Fibroblast of peridontal ligament (primary cell): Measurements from ENCODE around the gene FLRT3.
A peak's percentile ranks its signal among the peaks of the same experiment; 100 is the strongest.

Experiments used
- DNase-seq: peaks from one replicate; pipeline ENCODE4 v3.0.0-alpha.2; 2010; ENCODE audit errors: extremely low read depth

Gene FLRT3

DNA sequence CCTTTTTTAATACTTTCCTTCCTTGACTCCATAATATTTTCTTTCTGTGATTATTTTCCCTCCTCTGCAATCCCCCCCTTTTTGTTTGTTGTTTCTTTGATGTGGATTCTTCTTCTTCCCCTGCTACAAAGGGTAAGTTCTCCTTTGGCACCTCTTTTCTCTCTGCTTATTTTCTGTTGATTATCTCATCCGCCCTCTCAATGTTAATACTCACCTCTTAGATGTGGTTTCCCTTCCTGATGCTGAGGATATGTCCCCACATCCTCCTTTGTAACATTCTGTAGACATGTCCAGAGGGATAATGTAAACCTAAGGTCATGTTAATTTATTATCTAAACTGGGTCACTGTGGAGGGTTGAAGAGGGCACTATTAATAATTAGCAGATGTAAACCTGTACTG lies 17.7 kb downstream of the FLRT3 start:
- DNase-seq = no peak

GRCh38 chr20:14313341-14314020 lies 23.9 kb downstream of the FLRT3 start:
- DNase-seq = peak; percentile 4

DNA sequence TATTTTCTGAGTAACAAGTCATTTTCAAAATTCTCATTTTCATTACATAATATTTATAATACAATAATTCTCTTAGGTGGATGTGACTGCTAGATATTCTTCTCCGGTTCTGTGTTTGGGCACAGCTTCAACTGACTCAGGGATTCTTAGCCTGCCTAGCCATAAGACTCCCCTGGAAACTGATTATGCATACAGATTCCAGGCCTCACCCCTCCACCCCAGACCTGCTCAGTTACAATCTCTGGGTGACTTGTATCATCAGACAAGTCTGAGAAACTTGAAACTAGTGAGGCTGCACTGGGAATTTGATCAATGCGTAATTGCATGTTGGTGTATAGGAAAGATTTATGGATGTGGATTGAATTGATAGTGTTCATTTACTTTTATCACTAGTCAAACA lies 25.4 kb downstream of the FLRT3 start:
- DNase-seq = no peak

DNA sequence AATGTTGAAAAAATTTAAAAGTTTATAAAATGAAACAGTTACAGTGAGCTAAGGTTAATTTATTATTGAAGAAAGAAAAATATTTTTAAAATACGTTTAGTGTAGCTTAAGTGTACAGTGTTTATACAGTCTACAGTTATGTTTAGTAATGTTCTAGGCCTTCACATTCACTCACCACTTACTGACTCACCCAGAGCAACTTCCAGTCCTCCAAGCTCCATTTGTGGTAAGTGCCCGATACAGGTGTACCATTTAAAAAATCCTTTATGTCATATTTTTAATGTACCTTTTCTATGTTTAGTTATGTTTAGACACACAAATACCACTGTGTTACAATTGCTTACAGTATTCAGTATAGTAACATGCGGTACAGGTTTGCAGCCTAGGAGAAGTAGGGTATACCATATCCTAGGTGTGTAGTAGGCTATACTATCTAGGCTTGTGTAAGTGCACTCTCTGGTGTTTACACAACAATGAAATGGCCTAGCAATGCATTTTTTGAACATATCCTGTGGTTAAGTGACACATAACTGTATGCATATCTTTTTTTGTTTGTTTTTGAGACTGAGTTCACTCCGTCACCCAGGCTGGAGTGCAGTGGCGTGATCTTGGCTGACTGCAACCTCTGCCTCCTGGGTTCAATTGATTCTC lies 26.3 kb downstream of the FLRT3 start:
- no peak for DNase-seq

- no peak for DNase-seq
Observed at GRCh38 chr20:14307956-14308355, 29.5 kb downstream of the FLRT3 start.

DNA sequence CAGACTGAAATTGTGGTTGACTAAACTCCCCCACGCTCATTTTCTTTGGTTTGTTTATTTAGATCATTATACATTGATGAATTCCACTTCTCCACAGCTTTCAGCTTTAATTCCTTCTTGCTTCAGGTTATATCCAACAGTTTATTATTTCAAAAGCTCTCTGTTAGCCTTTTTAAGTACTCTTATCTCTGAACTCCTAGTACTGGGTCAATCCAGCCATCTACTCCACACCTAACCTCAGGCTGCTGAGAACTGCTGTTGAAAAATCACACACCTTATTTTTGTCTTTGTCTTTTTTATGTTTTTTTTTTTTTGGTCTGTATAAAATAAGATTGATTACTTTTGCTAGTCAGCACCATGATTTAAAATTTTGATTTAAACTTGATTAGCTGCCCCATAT lies 32.9 kb downstream of the FLRT3 start:
- DNase-seq = no peak

DNA sequence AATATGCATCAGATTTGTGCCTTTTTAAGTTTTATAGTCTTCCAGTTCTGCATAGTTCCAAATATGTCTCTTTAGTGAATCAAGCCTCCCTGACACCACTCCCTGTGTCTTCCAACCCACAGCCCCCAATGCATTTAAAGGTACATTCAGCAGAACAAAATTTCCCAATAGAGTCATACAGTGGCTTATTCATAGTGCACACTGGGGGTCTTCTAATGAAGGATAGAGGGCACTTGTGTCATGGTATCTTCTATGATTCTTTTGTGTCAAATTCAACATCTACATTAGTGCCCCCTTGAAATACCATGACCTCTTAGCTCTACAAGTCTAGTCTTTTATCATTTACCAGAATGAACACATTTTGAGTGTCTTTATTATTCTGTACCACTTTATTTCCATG lies 33.8 kb downstream of the FLRT3 start:
- no peak for DNase-seq

DNA sequence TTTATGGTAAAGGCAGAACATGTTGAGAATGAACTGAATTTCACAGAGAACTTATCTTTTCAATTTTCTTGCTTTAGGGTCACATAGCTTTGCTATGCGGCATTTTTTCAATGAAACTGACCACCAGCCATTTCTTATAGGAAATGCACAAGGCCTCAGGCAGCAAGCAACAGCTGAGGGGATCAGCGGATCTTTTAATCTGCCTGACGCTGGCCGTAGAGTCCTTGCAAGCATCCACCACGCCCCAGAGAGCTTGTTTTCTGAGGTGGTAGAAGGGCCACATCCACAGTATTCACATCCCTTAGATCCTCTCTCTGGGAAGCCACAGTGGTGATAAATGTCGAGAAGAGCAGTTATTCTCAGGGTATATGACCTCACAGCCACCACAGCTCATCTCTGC lies 34.3 kb downstream of the FLRT3 start:
- no peak for DNase-seq

DNA sequence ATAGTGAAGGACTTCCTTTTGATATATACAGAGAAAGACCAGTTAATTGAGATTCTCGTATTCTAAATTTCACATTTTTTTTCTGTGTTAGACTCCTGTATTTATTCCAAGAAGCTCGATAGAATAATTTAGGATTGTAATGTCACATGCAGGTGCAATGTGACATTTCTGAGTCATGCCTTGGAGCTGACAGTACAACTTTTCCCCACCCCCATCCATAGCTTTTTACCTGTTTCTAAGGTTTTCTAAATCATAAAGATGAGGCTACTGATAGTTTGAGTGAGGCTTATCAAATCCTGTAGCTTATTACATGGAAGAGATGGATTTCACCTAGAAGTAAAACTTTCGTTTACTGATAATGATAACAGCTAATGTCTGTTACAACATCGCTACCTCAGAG lies 37.6 kb downstream of the FLRT3 start:
- DNase-seq = no peak

DNA sequence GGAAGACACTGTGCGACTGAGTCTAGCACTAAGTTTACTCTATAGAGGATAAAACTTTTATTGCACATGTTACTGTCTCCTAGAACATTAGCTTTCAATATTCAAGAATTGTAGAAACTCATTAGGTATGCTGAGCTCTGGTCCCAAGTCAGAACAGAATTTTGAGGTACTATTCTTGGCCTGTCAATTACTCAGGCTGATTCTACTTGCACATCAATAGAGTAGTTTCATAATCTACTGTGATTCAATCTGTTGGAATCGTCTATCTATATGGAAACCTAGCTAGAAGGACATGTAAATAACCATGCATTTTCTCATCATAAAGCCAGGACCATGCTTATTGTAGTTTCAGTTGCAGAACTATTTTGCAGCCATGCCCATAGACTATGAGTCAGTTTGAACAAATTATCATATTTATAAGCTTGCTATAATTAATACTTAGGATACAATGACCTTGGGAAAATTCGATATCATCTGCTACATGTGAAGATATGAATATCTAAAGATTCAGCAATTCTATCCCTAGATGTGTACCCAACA lies 41.6 kb downstream of the FLRT3 start:
- DNase-seq = no peak

DNA sequence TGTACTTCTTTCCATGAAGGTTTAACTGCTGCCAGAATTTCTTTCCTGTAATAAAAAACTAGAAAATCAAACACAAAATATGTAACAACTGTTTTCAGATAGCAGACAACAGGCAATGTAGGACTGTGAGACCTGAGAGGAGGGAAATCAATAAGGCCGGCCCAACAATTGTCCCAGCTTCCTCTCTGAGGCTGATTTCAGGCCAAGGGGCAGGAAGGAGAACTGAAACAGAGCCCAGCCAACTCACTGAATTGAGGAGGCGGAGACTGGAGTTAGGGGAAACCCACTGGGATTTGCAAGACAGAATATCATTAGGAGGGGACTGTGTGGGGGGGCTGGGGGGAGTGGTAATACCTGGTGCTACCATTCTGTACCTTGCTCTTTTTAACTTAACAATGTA lies 42.2 kb downstream of the FLRT3 start:
- no peak for DNase-seq

DNA sequence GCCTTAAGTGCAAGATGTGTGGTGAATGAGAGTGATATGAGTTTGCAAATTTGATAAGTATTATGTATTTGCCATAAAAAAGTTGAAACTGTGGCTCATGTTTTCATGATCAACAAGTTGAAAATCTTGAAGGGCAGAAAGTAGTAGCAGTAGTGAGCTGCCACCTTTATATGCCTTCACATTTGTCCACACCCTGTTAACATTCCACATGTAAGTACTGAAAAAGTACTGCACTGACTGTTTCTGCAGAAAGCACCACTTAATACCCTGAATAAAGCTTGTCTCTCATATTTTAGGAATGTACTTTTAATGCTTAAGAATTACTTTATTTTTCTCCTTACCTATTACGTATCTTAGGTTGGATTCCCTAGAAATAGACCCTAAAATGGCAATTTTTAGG lies 45.9 kb downstream of the FLRT3 start:
- DNase-seq = no peak

GRCh38 chr20:14288341-14289330 lies 48.8 kb downstream of the FLRT3 start:
- DNase-seq = peak; percentile 18

GRCh38 chr20:14284443-14284842 lies 53.0 kb downstream of the FLRT3 start:
- DNase-seq = no peak

GRCh38 chr20:14282140-14282539 lies 55.3 kb downstream of the FLRT3 start:
- no peak for DNase-seq
